HCT116 (cell line): ENCODE results near the gene CA6. TPM values are rescaled to one million over a fixed set of nuclear protein-coding genes. Genes with fewer than 3 reads are reported as not detected.
"Not testable (repeated sequence)": the region's sequence is repeated elsewhere in the genome, so short reads cannot be mapped to it uniquely, and the experiment has no call there.

ENCODE experiments used
- ATAC-seq: fragments of 200-7000 bp; cut with Tn5 transposase; 2 replicates; pipeline ENCODE4 v1.9.1; 2020; ENCODE audit warnings: mild to moderate bottlenecking, moderate library complexity
- BruUV-seq: library from RNA; stranded (reverse); fragments of 400-500 nt; replicated peaks from 2 replicates; lab custom pipeline; 2021; lab: Mats Ljungman, UMichigan
- CTCF ChIA-PET: fragments of 300-600 bp; sonication (Branson Sonifier 250); formaldehyde crosslinking; loops from one replicate; lab custom pipeline; 2021; ENCODE audit warnings: antibody characterized with exemption; lab: Charles Lee
- POLR2A ChIA-PET: fragments of 300-600, 350-600 bp; sonication (Branson Sonifier 250); formaldehyde crosslinking; loops from one replicate; lab custom pipeline; 2021; ENCODE audit warnings: antibody characterized with exemption; lab: Charles Lee
- RAD21 ChIA-PET, 2 experiments: fragments of 300-600 bp; sonication (Branson Sonifier 250); formaldehyde crosslinking; loops; one replicate each; lab custom pipeline; 2023; ENCODE audit warnings: low total read pairs in 2 of 2; ENCODE audit not compliant: uncharacterized antibody in 2 of 2, unreplicated experiment in 2 of 2, low non-redundant PET in 1 of 2; lab: Charles Lee
- DNase-seq: peaks from one replicate; pipeline ENCODE4 v3.0.0-alpha.2; 2010; ENCODE audit warnings: low read depth, low spot score
- H2AFZ ChIP-seq: fragments of 200-600 bp; shearing (Covaris generic), sonication (generic); 2 replicates; pipeline ENCODE4 v1.6.1; 2017; ENCODE audit warnings: low read depth, mixed run types, mixed read lengths, antibody characterized with exemption, low read length; ENCODE audit not compliant: poor library complexity, severe bottlenecking
- H3K27ac ChIP-seq: 2 replicates; pipeline ENCODE4 v1.5.1; 2012; ENCODE audit warnings: low read depth, low read length
- H3K27me3 ChIP-seq: fragments of 200-600 bp; sonication (generic); 2 replicates; pipeline ENCODE4 v1.6.1; 2016; ENCODE audit warnings: mixed run types, low read length, mixed read lengths; ENCODE audit not compliant: insufficient read depth
- H3K36me3 ChIP-seq, 2 experiments: fragments of 200-500 bp in 1 of 2; fragments of 200-600 bp in 1 of 2; sonication (Bioruptor generic) in 1 of 2; sonication (generic) in 1 of 2; 2 replicates each; pipeline versions ENCODE4 v1.5.1 to v1.6.1; 2014 to 2016; ENCODE audit warnings: low read length in 2 of 2, inconsistent platforms in 1 of 2, mixed read lengths in 1 of 2, mixed run types in 1 of 2; ENCODE audit not compliant: insufficient read depth in 2 of 2, control insufficient read depth in 1 of 2
- H3K4me1 ChIP-seq, 2 experiments: fragments of 200-600 bp in 1 of 2; sonication (generic) in 1 of 2; 2 replicates each; pipeline versions ENCODE4 v1.5.1 to v1.6.1; 2012 to 2017; ENCODE audit warnings: low read length in 2 of 2, inconsistent platforms in 1 of 2, mild to moderate bottlenecking in 1 of 2, mixed read lengths in 1 of 2, mixed run types in 1 of 2, moderate library complexity in 1 of 2; ENCODE audit not compliant: insufficient read depth in 2 of 2, control insufficient read depth in 1 of 2
- H3K4me2 ChIP-seq: fragments of 200-600 bp; sonication (generic); 2 replicates; pipeline ENCODE4 v1.6.1; 2017; ENCODE audit warnings: mixed run types, low read length, mixed read lengths
- H3K4me3 ChIP-seq, 2 experiments: fragments of 200-600 bp in 1 of 2; sonication (generic) in 1 of 2; replicated peaks in 1 of 2; 2 replicates each; pipeline ENCODE4 v1.5.1; 2011 to 2016; ENCODE audit warnings: low read length in 2 of 2, control low read depth in 1 of 2, low read depth in 1 of 2, mild to moderate bottlenecking in 1 of 2, mixed read lengths in 1 of 2, mixed run types in 1 of 2
- H3K79me2 ChIP-seq: fragments of 200-600 bp; sonication (generic); 2 replicates; pipeline ENCODE4 v1.6.1; 2017; ENCODE audit warnings: mild to moderate bottlenecking, mixed run types, low read length, moderate library complexity, mixed read lengths; ENCODE audit not compliant: insufficient read depth
- H3K9ac ChIP-seq: fragments of 200-600 bp; sonication (generic); 2 replicates; pipeline ENCODE4 v1.6.1; 2016; ENCODE audit warnings: low read length, mixed read lengths
- H3K9me2 ChIP-seq: fragments of 200-600 bp; sonication (generic), shearing (Covaris generic); 2 replicates; pipeline ENCODE4 v1.6.1; 2017; ENCODE audit warnings: mixed run types, mild to moderate bottlenecking, moderate library complexity; ENCODE audit not compliant: insufficient read depth
- H3K9me3 ChIP-seq, 2 experiments: fragments of 200-500 bp in 1 of 2; fragments of 200-600 bp in 1 of 2; sonication (Bioruptor generic) in 1 of 2; sonication (generic) in 1 of 2; 2 replicates each; pipeline ENCODE4 v1.6.1; 2014 to 2017; ENCODE audit warnings: low read length in 2 of 2, mixed read lengths in 2 of 2, inconsistent platforms in 1 of 2, low read depth in 1 of 2, mild to moderate bottlenecking in 1 of 2, mixed run types in 1 of 2, moderate library complexity in 1 of 2; ENCODE audit not compliant: control insufficient read depth in 1 of 2, insufficient read depth in 1 of 2
- H4K20me1 ChIP-seq: fragments of 200-600 bp; sonication (generic), shearing (Covaris generic); 2 replicates; pipeline ENCODE4 v1.6.1; 2017; ENCODE audit warnings: mixed run types, mild to moderate bottlenecking, moderate library complexity; ENCODE audit not compliant: insufficient read depth
- ELF1 ChIP-seq: IDR thresholded peaks from 2 replicates; pipeline ENCODE4 v1.6.1; 2012; ENCODE audit warnings: low read depth, borderline replicate concordance
- RAD21 ChIP-seq: IDR thresholded peaks from 2 replicates; pipeline ENCODE4 v1.6.1; 2012; ENCODE audit warnings: low read depth, mild to moderate bottlenecking
- intact Hi-C: fragments of 100-400 bp; cut with micrococcal nuclease; formaldehyde crosslinking; loops from 2 replicates; pipeline ENCODE4 v1.10.0; 2022
- total RNA-seq: library from RNA; stranded (reverse); gene quantifications from one replicate; pipeline ENCODE4 v1.2.1, GENCODE V29; 2021; ENCODE audit not compliant: unreplicated experiment
- TF ChIP-seq, protein P1 (sequence below), 3 experiments: fragments of 200-600 bp in 1 of 3; sonication (generic) in 1 of 3; IDR thresholded peaks in 2 of 3; conservative IDR thresholded peaks in 1 of 3; 2 replicates each; pipeline ENCODE4 v1.5.1; 2012 to 2017; ENCODE audit warnings: low read depth in 2 of 3, low read length in 2 of 3, antibody characterized with exemption in 1 of 3, borderline replicate concordance in 1 of 3, control low read depth in 1 of 3, mild to moderate bottlenecking in 1 of 3, mixed read lengths in 1 of 3, mixed run types in 1 of 3, moderate library complexity in 1 of 3; ENCODE audit not compliant: insufficient read depth in 1 of 3

CA6 gene
- total RNA-seq, 1 experiment from 2014 or later: not detected

DNA sequence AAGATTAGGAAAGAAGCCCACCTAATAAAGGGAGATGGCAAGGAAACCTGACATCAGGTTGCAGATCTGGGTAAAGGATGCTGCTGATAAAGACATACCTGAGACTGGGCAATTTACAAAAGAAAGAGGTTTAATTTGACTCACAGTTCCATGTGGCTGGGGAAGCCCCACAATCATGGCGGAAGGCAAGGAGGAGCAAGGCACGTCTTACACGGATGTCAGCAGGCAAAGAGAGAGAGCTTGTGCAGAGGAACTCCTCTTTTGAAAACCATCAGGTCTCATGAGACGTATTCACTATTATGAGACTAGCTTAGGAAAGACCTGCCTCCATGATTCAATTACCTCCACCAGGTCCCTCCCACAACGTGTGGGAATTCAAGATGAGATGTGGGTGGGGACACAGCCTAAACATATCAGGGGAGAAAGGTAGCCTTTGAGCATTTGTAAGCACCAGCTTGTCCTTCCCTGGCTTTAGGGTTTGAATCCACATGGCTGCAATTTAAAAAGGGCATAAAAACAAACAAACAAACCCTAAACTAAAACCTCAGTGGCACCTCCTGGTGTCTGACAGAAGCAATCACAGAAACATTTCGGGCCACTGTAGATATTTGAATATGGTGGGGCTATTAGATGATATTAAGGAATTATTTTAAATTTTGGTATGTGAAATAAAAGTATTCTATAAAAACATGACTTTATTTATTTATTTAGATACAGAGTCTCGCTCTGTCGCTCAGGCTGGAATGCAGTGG, 47.4 kb downstream of the CA6 start:
- H3K9me3 ChIP-seq: no peaks in the 10 kb centered on the region
- H3K9me2 ChIP-seq: no peaks in the 10 kb centered on the region
- DNase-seq (no peak), ATAC-seq (no peak)
- no peaks in the 10 kb centered on the region for H4K20me1 ChIP-seq
- H2AFZ ChIP-seq: no peak overlapping the region
- BruUV-seq: no TSS peak
- TF ChIP-seq ELF1 (no peak), RAD21 (0 out of 2 replicates have a peak, but pooled peaks have one; percentile 12)
- TF ChIP-seq, protein P1, sequence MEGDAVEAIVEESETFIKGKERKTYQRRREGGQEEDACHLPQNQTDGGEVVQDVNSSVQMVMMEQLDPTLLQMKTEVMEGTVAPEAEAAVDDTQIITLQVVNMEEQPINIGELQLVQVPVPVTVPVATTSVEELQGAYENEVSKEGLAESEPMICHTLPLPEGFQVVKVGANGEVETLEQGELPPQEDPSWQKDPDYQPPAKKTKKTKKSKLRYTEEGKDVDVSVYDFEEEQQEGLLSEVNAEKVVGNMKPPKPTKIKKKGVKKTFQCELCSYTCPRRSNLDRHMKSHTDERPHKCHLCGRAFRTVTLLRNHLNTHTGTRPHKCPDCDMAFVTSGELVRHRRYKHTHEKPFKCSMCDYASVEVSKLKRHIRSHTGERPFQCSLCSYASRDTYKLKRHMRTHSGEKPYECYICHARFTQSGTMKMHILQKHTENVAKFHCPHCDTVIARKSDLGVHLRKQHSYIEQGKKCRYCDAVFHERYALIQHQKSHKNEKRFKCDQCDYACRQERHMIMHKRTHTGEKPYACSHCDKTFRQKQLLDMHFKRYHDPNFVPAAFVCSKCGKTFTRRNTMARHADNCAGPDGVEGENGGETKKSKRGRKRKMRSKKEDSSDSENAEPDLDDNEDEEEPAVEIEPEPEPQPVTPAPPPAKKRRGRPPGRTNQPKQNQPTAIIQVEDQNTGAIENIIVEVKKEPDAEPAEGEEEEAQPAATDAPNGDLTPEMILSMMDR (IDR thresholded peaks at IDR 0.05 in 2 of 3, conservative IDR thresholded peaks at IDR 0.05 in 1 of 3; ENCODE audit: borderline replicate concordance in 1 of 3, insufficient read depth in 1 of 3, low read depth in 2 of 3, low read length in 2 of 3): peak; percentile 21 to 46 (median 36); a peak in 4 of 6 replicates
- RAD21 ChIA-PET: no interaction called here
- H3K4me3 ChIP-seq: no peak overlapping the region
- H3K27ac ChIP-seq: no peak overlapping the region
- no peaks in the 10 kb centered on the region for H3K79me2 ChIP-seq
- no peaks in the 10 kb centered on the region for H3K4me1 ChIP-seq
- POLR2A ChIA-PET: no interaction called here
- no peaks in the 10 kb centered on the region for H3K36me3 ChIP-seq
- no peak overlapping the region for H3K9ac ChIP-seq
- CTCF ChIA-PET: interaction anchor here (1.5 to 1.9 kb wide), 2 partner anchors 12 to 75 kb away, joined by 7 to 8 read pairs; no protein-coding TSS in a partner anchor
- intact Hi-C loops: no loop called here
- no peaks in the 10 kb centered on the region for H3K27me3 ChIP-seq
- H3K4me2 ChIP-seq: no peak overlapping the region

DNA sequence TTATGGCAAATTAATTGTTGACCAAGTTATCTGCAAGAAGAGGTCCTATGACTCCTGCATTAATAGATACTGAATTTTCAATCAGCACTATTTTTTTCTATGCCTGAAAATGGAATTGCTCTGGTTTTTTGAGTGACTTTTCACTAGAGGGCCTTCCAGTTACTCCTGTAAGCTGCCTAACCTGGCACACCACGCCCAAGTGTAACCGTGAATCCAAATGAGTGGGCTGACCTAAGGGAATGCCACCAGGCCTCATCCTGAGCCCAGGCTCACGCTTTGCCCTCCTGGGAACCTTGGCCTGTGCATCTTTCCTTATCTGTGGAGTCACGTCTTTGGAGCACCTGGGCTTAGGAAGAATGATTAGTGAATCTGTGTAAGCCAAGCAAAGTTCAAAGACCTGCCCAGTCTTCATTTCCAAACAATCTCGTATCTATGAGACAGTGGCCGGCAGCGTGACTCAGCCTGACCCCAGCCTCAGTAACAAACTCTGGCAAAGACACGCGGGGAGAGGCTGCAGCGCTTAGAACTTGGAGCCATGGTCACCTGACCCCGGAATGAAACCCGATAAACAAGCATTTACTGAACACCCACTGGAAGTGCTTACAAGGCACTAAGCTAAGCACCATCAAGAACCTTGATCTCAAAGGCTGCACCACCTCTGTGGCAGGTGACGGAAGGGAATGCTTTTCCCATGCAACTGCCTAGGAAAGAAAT, 48.5 kb downstream of the CA6 start:
- H3K27ac ChIP-seq, H3K4me2 ChIP-seq, DNase-seq, H3K4me1 ChIP-seq, H4K20me1 ChIP-seq, POLR2A ChIA-PET, H3K9ac ChIP-seq, H3K27me3 ChIP-seq, ATAC-seq, H3K79me2 ChIP-seq, BruUV-seq, H3K9me3 ChIP-seq, H3K36me3 ChIP-seq, H2AFZ ChIP-seq, H3K4me3 ChIP-seq, H3K9me2 ChIP-seq, RAD21 ChIA-PET, intact Hi-C loops: not testable (repeated sequence)
- CTCF ChIA-PET: interaction anchor here (1.2 to 2.7 kb wide), 4 partner anchors 11 to 76 kb away, joined by 3 to 12 read pairs (median 8); no protein-coding TSS in a partner anchor

DNA sequence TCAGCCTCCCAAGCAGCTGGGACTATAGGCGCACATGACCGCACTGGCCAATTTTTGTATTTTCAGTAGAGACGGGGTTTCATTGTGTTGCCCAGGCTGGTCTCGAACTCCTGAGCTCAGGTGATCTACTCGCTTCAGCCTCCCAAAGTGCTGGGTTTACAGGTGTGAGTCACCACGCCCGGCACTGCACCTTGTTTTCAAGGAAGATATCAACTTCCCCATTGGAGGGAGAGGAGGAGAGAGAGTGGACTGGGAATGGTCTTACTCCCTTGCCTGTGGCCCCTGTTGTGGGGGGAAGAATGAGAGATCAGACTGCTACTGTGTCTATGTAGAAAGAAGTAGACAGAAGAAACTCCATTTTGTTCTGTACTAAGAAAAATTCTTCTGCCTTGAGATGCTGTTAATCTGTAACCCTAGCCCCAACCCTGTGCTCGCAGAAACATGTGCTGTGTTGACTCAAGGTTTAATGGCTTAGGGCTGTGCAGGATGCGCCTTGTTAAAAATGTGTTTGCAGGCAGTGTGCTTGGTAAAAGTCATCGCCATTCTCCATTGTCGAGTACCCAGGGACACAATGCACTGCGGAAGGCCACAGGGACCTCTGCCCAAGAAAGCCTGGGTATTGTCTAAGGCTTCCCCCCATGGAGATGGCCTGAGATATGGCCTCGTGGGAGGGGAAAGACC, 56.0 kb downstream of the CA6 start:
- H2AFZ ChIP-seq, BruUV-seq, H3K4me2 ChIP-seq, DNase-seq, H3K9me2 ChIP-seq, H3K27me3 ChIP-seq, CTCF ChIA-PET, H3K4me1 ChIP-seq, H3K9me3 ChIP-seq, intact Hi-C loops, RAD21 ChIA-PET, H3K27ac ChIP-seq, H3K9ac ChIP-seq, H3K4me3 ChIP-seq, H3K36me3 ChIP-seq, H3K79me2 ChIP-seq, H4K20me1 ChIP-seq, POLR2A ChIA-PET, ATAC-seq: not testable (repeated sequence)
